ENCODE results near the gene P2RY1. TPM values are rescaled to one million over a fixed set of nuclear protein-coding genes. Genes with fewer than 3 reads are reported as not detected.

Gene P2RY1
- total RNA-seq (2014; rRNA removed): not detected in 2 replicates
- polyA plus RNA-seq (2012): 0.01 TPM

GRCh38 chr3:152834776-152835600 is at the start of gene P2RY1:
TSS of gene P2RY1 (plus strand) at chr3:152835131. CDS start at chr3:152835783, 652 bp downstream.
- peak; percentile 13 for DNase-seq (ENCODE audit: low read depth)

- no peak for DNase-seq (ENCODE audit: low read depth)
Observed at GRCh38 chr3:152786977-152787681, 47.8 kb upstream of the P2RY1 start.

- no peak for DNase-seq (ENCODE audit: low read depth)
Observed at GRCh38 chr3:152790651-152791387, 44.1 kb upstream of the P2RY1 start.

- DNase-seq (ENCODE audit: low read depth): no peak
Observed at GRCh38 chr3:152793969-152794368, 41.0 kb upstream of the P2RY1 start.

- DNase-seq (ENCODE audit: low read depth): no peak
Observed at GRCh38 chr3:152797751-152798432, 37.0 kb upstream of the P2RY1 start.

DNA sequence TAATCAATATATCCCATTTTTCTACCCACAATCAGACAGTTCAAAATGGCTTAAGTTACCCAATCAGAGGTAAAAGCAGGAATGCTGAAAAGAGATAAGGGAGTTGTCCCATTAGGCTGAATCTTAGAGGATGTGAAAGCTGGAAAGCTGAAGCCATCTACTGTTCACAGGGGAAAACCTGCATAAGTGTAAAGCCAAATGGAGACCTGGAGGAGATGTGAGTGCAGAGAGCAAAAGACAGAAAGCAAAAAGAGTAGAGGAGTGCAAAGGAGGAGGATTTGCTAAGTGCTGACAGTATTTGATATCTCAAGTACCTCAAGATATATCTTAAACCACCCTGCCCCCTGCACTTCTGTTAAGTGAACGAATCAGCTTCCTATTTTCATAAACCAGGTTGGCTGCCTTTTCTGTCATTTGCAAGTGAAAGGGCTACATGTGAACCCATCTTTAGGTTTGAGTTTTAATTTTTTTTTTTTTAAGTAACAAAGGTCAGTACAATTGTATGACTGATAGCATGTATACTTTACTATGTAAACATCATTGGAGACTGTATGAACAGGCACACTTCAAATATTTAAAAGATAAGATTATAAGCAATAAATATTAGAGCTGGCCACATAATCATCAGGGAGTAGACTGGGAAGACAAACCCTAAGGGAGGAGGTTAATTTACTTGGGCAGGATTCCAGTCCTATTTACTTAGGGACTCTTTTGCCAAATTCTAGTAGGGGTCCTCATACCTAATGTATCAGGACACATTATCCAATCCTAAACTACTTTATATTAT is 22.8 kb upstream of the P2RY1 start:
- DNase-seq (ENCODE audit: low read depth): no peak

- DNase-seq (ENCODE audit: low read depth): no peak
Observed at GRCh38 chr3:152817400-152817799, 17.5 kb upstream of the P2RY1 start.

- no peak for DNase-seq (ENCODE audit: low read depth)
Observed at GRCh38 chr3:152818027-152818426, 16.9 kb upstream of the P2RY1 start.

GRCh38 chr3:152823173-152823572 is 11.8 kb upstream of the P2RY1 start:
- DNase-seq (ENCODE audit: low read depth): no peak

DNA sequence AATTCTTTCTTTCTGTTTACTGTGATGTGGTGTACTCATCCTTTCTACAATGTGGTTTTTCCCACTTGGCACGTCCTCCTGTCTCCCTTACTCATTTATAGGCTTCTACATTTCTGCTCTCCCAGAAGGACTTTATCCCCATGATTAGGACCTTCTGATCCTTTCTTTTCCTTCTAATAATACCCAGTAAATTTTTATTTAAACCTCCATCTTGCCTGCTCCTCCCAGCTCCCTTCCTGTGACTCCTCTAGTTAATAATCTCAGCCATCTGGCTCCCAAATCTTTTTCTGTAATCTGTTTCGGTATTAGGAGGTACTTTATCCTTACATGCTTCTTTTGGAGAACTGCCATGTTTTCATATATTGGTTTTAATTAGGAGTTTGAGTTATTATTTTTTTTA is 11.2 kb upstream of the P2RY1 start:
- no peak for DNase-seq (ENCODE audit: low read depth)

DNA sequence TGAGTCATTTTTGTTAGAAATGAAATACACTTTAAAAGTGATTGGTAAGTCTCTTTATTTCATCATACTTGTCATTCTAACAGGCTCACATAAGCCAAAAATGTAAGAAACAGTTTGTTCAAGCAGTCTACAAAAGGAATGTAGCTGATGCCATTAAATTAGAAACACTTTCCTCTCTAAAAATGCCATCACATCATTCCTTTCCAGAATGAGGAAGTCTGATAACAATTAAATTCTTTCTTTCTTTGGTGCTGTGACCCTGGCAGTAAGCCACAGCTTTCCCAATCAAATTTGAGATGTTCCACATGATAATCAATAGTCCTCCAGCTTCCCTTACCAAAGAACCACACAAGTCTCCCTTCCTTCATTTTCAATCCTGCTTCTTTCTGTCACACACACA is 9.4 kb upstream of the P2RY1 start:
- DNase-seq (ENCODE audit: low read depth): no peak

DNA sequence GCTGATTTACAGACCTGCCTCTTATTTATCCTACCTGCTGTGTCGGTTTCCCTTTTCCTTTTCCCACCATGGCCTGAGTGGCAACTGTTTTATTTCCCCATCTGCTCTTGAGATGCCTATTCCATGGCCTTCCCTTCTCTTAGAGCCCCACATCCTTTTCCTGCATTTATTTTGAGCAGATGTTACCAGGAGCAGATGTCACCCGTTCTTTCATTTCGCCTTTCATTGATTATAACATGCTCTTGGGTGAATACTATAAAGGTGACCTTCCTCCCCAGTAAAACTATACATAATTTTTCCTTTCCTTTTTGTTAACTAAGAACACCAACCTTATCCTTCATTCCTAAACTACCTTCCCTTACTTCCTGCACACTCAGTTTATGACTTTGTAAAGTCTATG is 8.5 kb upstream of the P2RY1 start:
- DNase-seq (ENCODE audit: low read depth): no peak

DNA sequence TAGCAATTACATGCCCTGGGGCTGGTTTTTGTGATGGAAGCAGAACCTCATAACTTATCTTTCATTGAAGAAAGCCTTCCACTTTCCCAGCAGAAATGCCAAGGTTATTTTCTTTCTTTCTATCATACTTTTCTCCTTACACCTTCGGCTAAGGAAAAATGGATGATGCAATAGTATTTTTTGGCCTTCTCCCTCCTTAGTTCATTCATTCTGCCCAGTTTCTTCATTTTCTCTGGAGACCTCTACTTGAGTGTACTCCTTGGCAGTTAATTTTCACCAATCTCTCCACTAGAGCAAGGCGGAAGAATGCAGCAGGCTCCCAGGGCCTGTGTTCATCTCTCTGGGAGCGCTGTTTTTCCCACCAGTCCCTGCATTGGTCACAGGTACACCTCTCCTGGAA is 7.6 kb upstream of the P2RY1 start:
- DNase-seq (ENCODE audit: low read depth): no peak

DNA sequence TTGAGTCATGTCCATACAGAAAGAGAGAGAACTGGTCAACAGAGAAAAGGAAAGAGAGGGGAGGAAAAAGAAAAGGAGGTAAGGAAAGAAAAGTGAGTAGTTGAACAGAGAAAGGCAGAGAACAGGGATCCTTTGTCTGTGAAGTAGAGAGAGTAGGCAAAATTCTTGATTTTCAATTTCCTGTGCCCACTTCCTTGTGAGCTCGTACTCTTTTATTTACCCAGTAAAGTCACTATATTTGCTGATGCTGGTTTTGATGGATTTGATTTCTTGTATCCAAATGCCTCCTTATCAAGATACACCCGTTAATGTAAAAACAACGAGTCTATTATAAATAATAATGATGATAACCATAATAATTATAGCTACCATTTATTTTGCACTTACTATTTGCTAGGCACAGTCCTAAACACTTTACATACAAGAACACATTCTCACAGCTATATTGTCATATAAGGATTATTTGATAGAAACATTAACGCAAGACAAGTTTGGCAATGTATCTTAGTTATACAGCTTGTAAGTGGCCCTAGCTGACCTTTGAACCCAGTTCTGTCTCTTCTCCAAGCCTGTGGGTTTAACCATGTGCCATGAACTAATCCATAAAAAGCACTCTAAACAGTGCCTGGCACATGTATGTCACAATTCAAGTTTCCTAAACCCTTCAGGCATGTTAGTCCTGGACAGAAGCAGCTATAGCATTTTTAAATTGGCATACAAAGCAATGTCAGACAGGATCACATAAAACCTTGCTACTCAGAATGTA is 6.7 kb upstream of the P2RY1 start:
- DNase-seq (ENCODE audit: low read depth): no peak

GRCh38 chr3:152830245-152830644 is 4.7 kb upstream of the P2RY1 start:
- no peak for DNase-seq (ENCODE audit: low read depth)

GRCh38 chr3:152832046-152832445 is 2.9 kb upstream of the P2RY1 start:
- no peak for DNase-seq (ENCODE audit: low read depth)

DNA sequence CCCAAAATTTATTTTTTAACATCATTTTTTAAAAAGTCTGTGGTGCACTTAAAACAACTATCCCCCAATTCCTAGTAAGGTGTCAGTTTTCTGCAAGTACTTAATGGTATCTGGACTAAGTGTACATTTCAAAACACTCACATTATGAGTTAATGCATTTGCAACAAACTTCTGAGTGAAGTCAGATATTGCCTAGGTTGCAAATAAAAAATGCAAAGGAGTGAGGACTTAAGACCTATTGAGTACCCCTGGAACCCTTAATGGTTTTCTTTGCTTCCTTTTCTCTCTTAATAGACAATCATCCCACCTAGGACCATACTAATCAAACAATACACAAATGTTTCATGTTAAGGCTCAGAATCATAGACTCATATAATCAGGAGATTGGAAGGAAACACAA is 1.8 kb upstream of the P2RY1 start:
- no peak for DNase-seq (ENCODE audit: low read depth)

DNA sequence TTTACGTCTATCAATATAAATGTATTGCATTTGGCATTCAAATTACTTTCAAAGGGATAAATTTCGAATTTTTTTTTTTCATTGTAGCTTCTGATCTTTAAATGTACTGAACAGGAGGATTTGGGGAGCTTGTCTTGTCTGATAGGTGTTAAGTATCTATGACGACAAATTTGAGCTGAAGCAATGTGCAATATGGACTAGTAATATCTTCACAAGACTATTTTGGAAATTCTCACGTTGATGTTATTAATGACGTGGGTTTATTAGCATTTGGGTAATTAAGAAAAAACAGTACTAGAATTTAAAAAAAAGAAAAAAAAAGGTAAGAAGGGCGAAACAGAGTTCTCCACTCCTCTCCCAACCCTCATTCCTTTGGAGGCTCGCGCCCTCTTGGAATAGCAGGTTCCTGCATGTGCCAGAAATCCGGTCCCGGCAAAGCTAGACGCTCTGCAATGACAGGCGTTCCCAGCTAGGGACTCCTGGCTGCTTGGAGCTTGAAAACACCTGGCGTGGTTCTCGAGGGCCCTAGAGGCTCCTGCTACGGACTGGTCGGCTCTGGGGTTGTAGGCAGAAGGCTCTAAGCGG is 648 bp upstream of the P2RY1 start:
- peak; percentile 9 for DNase-seq (ENCODE audit: low read depth)

DNA sequence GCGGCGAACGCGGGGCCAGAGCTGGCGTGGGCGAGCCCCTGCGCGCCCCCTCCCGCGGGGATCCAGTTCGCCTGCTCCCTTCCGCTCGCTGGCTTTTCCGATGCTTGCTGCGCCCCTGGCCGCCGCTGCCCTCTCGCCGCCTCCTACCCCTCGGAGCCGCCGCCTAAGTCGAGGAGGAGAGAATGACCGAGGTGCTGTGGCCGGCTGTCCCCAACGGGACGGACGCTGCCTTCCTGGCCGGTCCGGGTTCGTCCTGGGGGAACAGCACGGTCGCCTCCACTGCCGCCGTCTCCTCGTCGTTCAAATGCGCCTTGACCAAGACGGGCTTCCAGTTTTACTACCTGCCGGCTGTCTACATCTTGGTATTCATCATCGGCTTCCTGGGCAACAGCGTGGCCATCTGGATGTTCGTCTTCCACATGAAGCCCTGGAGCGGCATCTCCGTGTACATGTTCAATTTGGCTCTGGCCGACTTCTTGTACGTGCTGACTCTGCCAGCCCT is 721 bp downstream of the P2RY1 start:
- DNase-seq (ENCODE audit: low read depth): no peak

GRCh38 chr3:152836269-152836668 is 1.3 kb downstream of the P2RY1 start:
- DNase-seq (ENCODE audit: low read depth): no peak

All from LHCN-M2 (cell line).